Peyer's patch (tissue), 4 donors: ENCODE results near the gene EEF1A2. TPM values are rescaled to one million over a fixed set of nuclear protein-coding genes. Genes with fewer than 3 reads are reported as not detected.

Experiments
- DNase-seq, 3 donors: peaks; one replicate each; pipeline ENCODE4 v3.0.0-alpha.2; 2017 to 2019
- H3K27ac ChIP-seq, 4 donors: fragments of 200-600 bp; sonication (generic); one replicate each; pipeline ENCODE4 v1.5.1; 2016 to 2019
- H3K27me3 ChIP-seq, 2 donors: fragments of 200-600 bp; sonication (generic); one replicate each; pipeline ENCODE4 v1.5.1; 2019
- H3K36me3 ChIP-seq, 3 donors: fragments of 200-600 bp; sonication (generic); one replicate each; pipeline ENCODE4 v1.5.1; 2016 to 2019
- H3K4me1 ChIP-seq, 4 donors: fragments of 200-600 bp; sonication (generic); one replicate each; pipeline ENCODE4 v1.5.1; 2016 to 2019
- H3K4me3 ChIP-seq, 4 donors: fragments of 200-600 bp; sonication (generic); 1 replicate in 3 of 4; 2 replicates in 1 of 4; pipeline ENCODE4 v1.5.1; 2016 to 2019; ENCODE audit warnings: mild to moderate bottlenecking in 1 of 4
- H3K9me3 ChIP-seq, 4 donors: fragments of 200-600 bp; sonication (generic); one replicate each; pipeline ENCODE4 v1.5.1; 2016 to 2019; ENCODE audit warnings: mild to moderate bottlenecking in 1 of 4
- CTCF ChIP-seq, 6 experiments: fragments of 450-650 bp in 4 of 6; fragments of 200-600 bp in 2 of 6; sonication (generic) in 1 of 6; IDR thresholded peaks; one replicate each; pipeline ENCODE4 v1.5.1; 2017 to 2019; ENCODE audit warnings: antibody characterized with exemption in 6 of 6, mild to moderate bottlenecking in 3 of 6, moderate library complexity in 1 of 6
- POLR2A ChIP-seq, 2 donors: fragments of 450-650 bp; IDR thresholded peaks; one replicate each; pipeline ENCODE4 v1.5.1; 2017; ENCODE audit warnings: antibody characterized with exemption in 2 of 2, mild to moderate bottlenecking in 2 of 2, moderate library complexity in 2 of 2
- total RNA-seq, 4 donors: library from RNA; depleted of rRNA; stranded (reverse); fragments of >200 nt; gene quantifications; one replicate each; pipeline ENCODE4 v1.1.0, GENCODE V29; 2016

The EEF1A2 gene
- total RNA-seq, 4 donors from 2014 or later: 0.67 to 3.3 (median 2.1) TPM

- Histone ChIP-seq H3K9me3 (no peaks in the 10 kb centered on the region), H3K27me3 (peaks cover 0 to 5% of the 10 kb centered on the region in 2 donors), H3K4me1 (peaks cover 0 to 37% (median 11%) of the 10 kb centered on the region in 4 donors), H3K36me3 (no peaks in the 10 kb centered on the region), H3K27ac (peak overlapping the region in 2 of 4 donors; percentile 25 to 57), H3K4me3 (no peak overlapping the region)
- TF ChIP-seq CTCF (IDR thresholded peaks at IDR 0.05) (no peak), POLR2A (IDR thresholded peaks at IDR 0.05) (no peak)
- peak in 1 of 3 donors; percentile 40 for DNase-seq
These were observed 46.9 kb upstream of the EEF1A2 start for GRCh38 chr20:63545814-63546213.

GRCh38 chr20:63544958-63545516, 46.2 kb upstream of the EEF1A2 start:
- H3K36me3 ChIP-seq: no peaks in the 10 kb centered on the region
- peak in 2 of 3 donors; percentile 75 to 76 for DNase-seq
- H3K27ac ChIP-seq: peak overlapping the region in 2 of 4 donors; percentile 46 to 57
- TF ChIP-seq POLR2A (IDR thresholded peaks at IDR 0.05) (no peak), CTCF (IDR thresholded peaks at IDR 0.05) (no peak)
- H3K4me1 ChIP-seq: peaks cover 0 to 37% (median 11%) of the 10 kb centered on the region in 4 donors
- H3K9me3 ChIP-seq: no peaks in the 10 kb centered on the region
- no peak overlapping the region for H3K4me3 ChIP-seq
- peaks cover 0 to 5% of the 10 kb centered on the region in 2 donors for H3K27me3 ChIP-seq

- no peak for TF ChIP-seq CTCF (IDR thresholded peaks at IDR 0.05)
- TF ChIP-seq POLR2A (IDR thresholded peaks at IDR 0.05): no peak
- Histone ChIP-seq H3K9me3 (no peaks in the 10 kb centered on the region), H3K36me3 (no peaks in the 10 kb centered on the region), H3K27me3 (peaks cover 0 to 5% of the 10 kb centered on the region in 2 donors), H3K27ac (peak overlapping the region in 1 of 4 donors; percentile 46), H3K4me1 (peaks cover 0 to 37% (median 11%) of the 10 kb centered on the region in 4 donors), H3K4me3 (no peak overlapping the region)
- DNase-seq: no peak
These were observed 45.5 kb upstream of the EEF1A2 start for GRCh38 chr20:63544241-63544957.

- peak overlapping the region in 1 of 4 donors; percentile 75 for H3K27ac ChIP-seq
- no peak for TF ChIP-seq POLR2A (IDR thresholded peaks at IDR 0.05)
- TF ChIP-seq CTCF (IDR thresholded peaks at IDR 0.05): no peak
- peaks cover 0 to 40% (median 12%) of the 10 kb centered on the region in 4 donors for H3K4me1 ChIP-seq
- H3K4me3 ChIP-seq: no peak overlapping the region
- H3K36me3 ChIP-seq: no peaks in the 10 kb centered on the region
- H3K27me3 ChIP-seq: peaks cover 0 to 4% of the 10 kb centered on the region in 2 donors
- no peaks in the 10 kb centered on the region for H3K9me3 ChIP-seq
- no peak for DNase-seq
These were observed 44.9 kb upstream of the EEF1A2 start for GRCh38 chr20:63543733-63544132.

- H3K27me3 ChIP-seq: no peaks in the 10 kb centered on the region
- H3K9me3 ChIP-seq: no peaks in the 10 kb centered on the region
- peak overlapping the region in 1 of 4 donors; percentile 75 for H3K27ac ChIP-seq
- TF ChIP-seq POLR2A (IDR thresholded peaks at IDR 0.05) (no peak), CTCF (IDR thresholded peaks at IDR 0.05) (no peak)
- DNase-seq: no peak
- H3K4me1 ChIP-seq: peaks cover 2 to 40% (median 18%) of the 10 kb centered on the region in 4 donors
- H3K4me3 ChIP-seq: no peak overlapping the region
- H3K36me3 ChIP-seq: no peaks in the 10 kb centered on the region
These were observed 44.2 kb upstream of the EEF1A2 start for GRCh38 chr20:63543131-63543530.
